GM20431 (cell line): ENCODE measurements around the gene TNFRSF4.
"Not testable (repeated sequence)": the region's sequence is repeated elsewhere in the genome, so short reads cannot be mapped to it uniquely, and the experiment has no call there.

Experiments
- in situ Hi-C: fragments of 300-500 bp; cut with MseI, MboI; formaldehyde crosslinking; loops from one replicate; pipeline ENCODE4 v1.15.0; 2020; ENCODE audit warnings: low sequenced_read_pairs; ENCODE audit not compliant: unreplicated experiment

The TNFRSF4 gene

GRCh38 chr1:1204998-1205768, 8.8 kb downstream of the TNFRSF4 start:
- in situ Hi-C loops, result no loop called here

GRCh38 chr1:1204425-1204920, 9.5 kb downstream of the TNFRSF4 start:
- in situ Hi-C loops, result no loop called here

- in situ Hi-C loops, result no loop called here
These were observed 10.2 kb downstream of the TNFRSF4 start for GRCh38 chr1:1203561-1204424.

GRCh38 chr1:1202831-1203560, 11.0 kb downstream of the TNFRSF4 start:
- in situ Hi-C loops, result no loop called here

- in situ Hi-C loops, result no loop called here
These were observed 12.8 kb downstream of the TNFRSF4 start for GRCh38 chr1:1200876-1201810.

GRCh38 chr1:1199961-1200875, 13.7 kb downstream of the TNFRSF4 start:
- in situ Hi-C loops, result no loop called here

- in situ Hi-C loops, result no loop called here
These were observed 14.6 kb downstream of the TNFRSF4 start for GRCh38 chr1:1199141-1199960.

GRCh38 chr1:1198423-1199140, 15.4 kb downstream of the TNFRSF4 start:
- in situ Hi-C loops, result no loop called here

GRCh38 chr1:1197551-1198422, 16.2 kb downstream of the TNFRSF4 start:
- in situ Hi-C loops, result no loop called here

- in situ Hi-C loops, result no loop called here
These were observed 16.8 kb downstream of the TNFRSF4 start for GRCh38 chr1:1197188-1197500.

GRCh38 chr1:1196431-1197187, 17.3 kb downstream of the TNFRSF4 start:
- in situ Hi-C loops, result no loop called here

- in situ Hi-C loops, result not testable (repeated sequence)
These were observed 18.2 kb downstream of the TNFRSF4 start for GRCh38 chr1:1195726-1196125.

- in situ Hi-C loops, result no loop called here
These were observed 19.2 kb downstream of the TNFRSF4 start for GRCh38 chr1:1194723-1195122.

- in situ Hi-C loops, result no loop called here
These were observed 22.2 kb downstream of the TNFRSF4 start for GRCh38 chr1:1191734-1192133.

GRCh38 chr1:1189111-1189510, 24.8 kb downstream of the TNFRSF4 start:
- in situ Hi-C loops, result no loop called here
